DOHH2 (cell line): ENCODE results near the gene UBE2QL1.

ENCODE experiments used
- H3F3A ChIP-seq: fragments of 200-600 bp; sonication (generic), shearing (Covaris generic); 2 replicates; pipeline ENCODE4 v1.6.0; 2016; ENCODE audit warnings: antibody characterized with exemption, mild to moderate bottlenecking; ENCODE audit not compliant: control insufficient read depth, insufficient read depth
- H3K27ac ChIP-seq: fragments of 200-600 bp; sonication (generic); 2 replicates; pipeline ENCODE4 v1.5.1; 2014; ENCODE audit warnings: low read depth, mild to moderate bottlenecking, low read length, moderate library complexity
- H3K27me3 ChIP-seq: fragments of 200-600 bp; sonication (generic); 2 replicates; pipeline ENCODE4 v1.6.1; 2014; ENCODE audit warnings: mild to moderate bottlenecking, low read length, mixed read lengths; ENCODE audit not compliant: control insufficient read depth
- H3K36me3 ChIP-seq: fragments of 200-600 bp; sonication (generic); 2 replicates; pipeline ENCODE4 v1.6.1; 2014; ENCODE audit warnings: mild to moderate bottlenecking, low read length, moderate library complexity, mixed read lengths; ENCODE audit not compliant: control insufficient read depth
- H3K4me1 ChIP-seq: fragments of 200-600 bp; sonication (generic); 2 replicates; pipeline ENCODE4 v1.6.1; 2014; ENCODE audit warnings: mild to moderate bottlenecking, low read length, mixed read lengths; ENCODE audit not compliant: control insufficient read depth
- H3K4me2 ChIP-seq: fragments of 200-600 bp; sonication (generic); 2 replicates; pipeline ENCODE4 v1.6.0; 2014; ENCODE audit warnings: mild to moderate bottlenecking, low read length, moderate library complexity
- H3K4me3 ChIP-seq: fragments of 200-600 bp; sonication (generic); 2 replicates; pipeline ENCODE4 v1.5.1; 2014; ENCODE audit warnings: mild to moderate bottlenecking, low read length, mixed read lengths
- H3K79me2 ChIP-seq: fragments of 200-600 bp; sonication (generic); 2 replicates; pipeline ENCODE4 v1.6.1; 2014; ENCODE audit warnings: mild to moderate bottlenecking, low read length, mixed read lengths; ENCODE audit not compliant: control insufficient read depth
- H3K9me2 ChIP-seq: fragments of 200-600 bp; sonication (generic); replicated peaks from 2 replicates; pipeline ENCODE4 v1.6.1; 2014; ENCODE audit warnings: mild to moderate bottlenecking, low read length, mixed read lengths; ENCODE audit not compliant: control insufficient read depth
- H3K9me3 ChIP-seq: fragments of 200-600 bp; sonication (generic); 2 replicates; pipeline ENCODE4 v1.6.1; 2014; ENCODE audit warnings: antibody characterized with exemption, low read length, mixed read lengths; ENCODE audit not compliant: control insufficient read depth, insufficient read depth
- H4K20me1 ChIP-seq: fragments of 200-600 bp; sonication (generic); 2 replicates; pipeline ENCODE4 v1.6.0; 2014; ENCODE audit warnings: low read depth, mild to moderate bottlenecking, antibody characterized with exemption, low read length, moderate library complexity; ENCODE audit not compliant: control insufficient read depth, insufficient read depth
- EZH2phosphoT487 ChIP-seq: fragments of 200-600 bp; sonication (generic); IDR thresholded peaks from 2 replicates; pipeline ENCODE4 v1.6.1; 2017; ENCODE audit warnings: borderline replicate concordance, mild to moderate bottlenecking, antibody characterized with exemption, low read length, moderate library complexity, mixed read lengths
- TF ChIP-seq, protein P1 (sequence below): fragments of 200-600 bp; sonication (generic); IDR thresholded peaks from one replicate; pipeline ENCODE4 v1.5.1; 2014; ENCODE audit warnings: antibody characterized with exemption, mild to moderate bottlenecking, low read depth, low read length; ENCODE audit not compliant: poor library complexity, severe bottlenecking

The UBE2QL1 gene

DNA sequence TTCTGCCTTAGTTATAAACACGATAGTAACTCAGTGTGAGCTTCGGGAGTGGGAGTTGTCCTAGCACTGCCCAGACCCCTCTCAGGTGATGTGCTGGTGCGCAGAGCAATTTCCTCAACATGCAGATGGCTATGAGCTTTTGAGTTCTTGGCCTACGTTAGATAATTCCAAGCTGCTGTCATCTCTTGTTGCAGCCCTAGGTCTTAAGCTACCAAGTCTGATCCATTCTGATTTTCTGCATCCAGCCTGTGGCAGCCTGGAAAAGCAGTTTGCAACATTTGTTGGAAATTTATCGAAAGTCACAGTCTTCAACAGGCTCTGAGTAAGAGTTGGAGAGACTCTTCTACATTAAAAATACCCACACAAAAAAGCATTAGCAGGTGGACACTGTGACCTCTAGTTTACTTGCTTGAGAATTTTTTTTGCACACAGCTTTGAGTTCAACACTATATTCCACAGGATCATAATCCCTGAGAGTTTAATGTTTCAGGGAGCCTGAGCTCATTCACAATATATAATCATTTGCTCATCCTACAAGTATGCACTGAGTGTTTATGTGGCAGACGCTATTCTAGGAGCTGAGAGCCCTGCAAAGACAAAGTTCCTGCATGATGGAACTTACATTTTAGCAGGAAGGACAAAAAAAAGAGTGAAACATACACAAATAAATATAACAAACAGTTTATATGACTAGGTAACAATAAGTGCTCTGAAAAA is 91.6 kb downstream of the UBE2QL1 start:
- H3K27ac ChIP-seq, result no peak overlapping the region
- no peaks in the 10 kb centered on the region for H3K79me2 ChIP-seq
- H3K27me3 ChIP-seq, result peaks cover 3% of the 10 kb centered on the region; the same call in 1 of the 2 replicates
- no peaks in the 10 kb centered on the region for H3F3A ChIP-seq
- H3K36me3 ChIP-seq, result no peaks in the 10 kb centered on the region
- no peak overlapping the region for H3K4me2 ChIP-seq
- TF ChIP-seq EZH2phosphoT487, result no peak
- H3K4me3 ChIP-seq, result no peak overlapping the region
- no peaks in the 10 kb centered on the region for H3K9me3 ChIP-seq
- H3K9me2 ChIP-seq, result no peaks in the 10 kb centered on the region
- H4K20me1 ChIP-seq, result no peaks in the 10 kb centered on the region
- no peaks in the 10 kb centered on the region for H3K4me1 ChIP-seq

DNA sequence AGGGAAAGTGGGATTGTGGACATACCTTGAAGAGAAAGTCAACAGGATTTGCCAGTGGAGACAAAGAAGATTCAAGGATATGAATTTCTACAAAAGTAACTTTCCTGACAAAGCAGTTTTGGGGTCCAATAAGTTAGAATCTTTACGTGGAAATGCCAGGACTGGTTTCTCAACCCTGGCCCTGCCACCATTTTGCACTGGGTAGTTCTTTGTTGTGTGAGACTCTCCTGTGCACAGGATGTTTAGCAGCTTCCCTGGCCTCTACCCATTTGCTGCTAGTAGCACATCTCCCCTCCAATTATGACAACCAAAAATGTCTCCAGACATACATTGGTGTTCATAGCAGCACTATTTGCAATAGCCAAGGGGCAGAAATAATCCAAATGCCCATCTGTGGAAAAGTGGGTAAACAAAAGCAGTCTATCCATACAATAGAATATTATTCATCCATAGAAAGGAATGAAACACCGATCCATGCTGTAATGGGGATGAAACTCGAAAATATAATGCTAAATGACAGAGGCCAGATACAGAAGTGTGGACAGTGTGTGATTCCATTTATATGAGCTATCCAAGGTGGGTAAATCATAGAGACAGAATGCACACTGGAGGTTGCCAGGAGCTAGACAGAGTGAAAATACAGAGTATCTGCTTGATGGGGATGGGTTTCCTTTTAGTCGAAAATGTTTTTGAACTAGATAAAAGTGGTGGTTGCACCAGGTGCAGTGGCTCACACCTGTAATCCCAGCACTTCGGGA is 92.8 kb downstream of the UBE2QL1 start:
- no peaks in the 10 kb centered on the region for H3K9me3 ChIP-seq
- H3K27ac ChIP-seq, result no peak overlapping the region
- no peaks in the 10 kb centered on the region for H3K9me2 ChIP-seq
- no peak overlapping the region for H3K4me2 ChIP-seq
- no peaks in the 10 kb centered on the region for H3F3A ChIP-seq
- no peaks in the 10 kb centered on the region for H4K20me1 ChIP-seq
- H3K4me3 ChIP-seq, result no peak overlapping the region
- H3K36me3 ChIP-seq, result no peaks in the 10 kb centered on the region
- H3K27me3 ChIP-seq, result 0 out of 2 replicates have a peak, but pooled peaks cover 3% of the 10 kb centered on the region
- no peaks in the 10 kb centered on the region for H3K4me1 ChIP-seq
- H3K79me2 ChIP-seq, result no peaks in the 10 kb centered on the region
- TF ChIP-seq, protein P1, sequence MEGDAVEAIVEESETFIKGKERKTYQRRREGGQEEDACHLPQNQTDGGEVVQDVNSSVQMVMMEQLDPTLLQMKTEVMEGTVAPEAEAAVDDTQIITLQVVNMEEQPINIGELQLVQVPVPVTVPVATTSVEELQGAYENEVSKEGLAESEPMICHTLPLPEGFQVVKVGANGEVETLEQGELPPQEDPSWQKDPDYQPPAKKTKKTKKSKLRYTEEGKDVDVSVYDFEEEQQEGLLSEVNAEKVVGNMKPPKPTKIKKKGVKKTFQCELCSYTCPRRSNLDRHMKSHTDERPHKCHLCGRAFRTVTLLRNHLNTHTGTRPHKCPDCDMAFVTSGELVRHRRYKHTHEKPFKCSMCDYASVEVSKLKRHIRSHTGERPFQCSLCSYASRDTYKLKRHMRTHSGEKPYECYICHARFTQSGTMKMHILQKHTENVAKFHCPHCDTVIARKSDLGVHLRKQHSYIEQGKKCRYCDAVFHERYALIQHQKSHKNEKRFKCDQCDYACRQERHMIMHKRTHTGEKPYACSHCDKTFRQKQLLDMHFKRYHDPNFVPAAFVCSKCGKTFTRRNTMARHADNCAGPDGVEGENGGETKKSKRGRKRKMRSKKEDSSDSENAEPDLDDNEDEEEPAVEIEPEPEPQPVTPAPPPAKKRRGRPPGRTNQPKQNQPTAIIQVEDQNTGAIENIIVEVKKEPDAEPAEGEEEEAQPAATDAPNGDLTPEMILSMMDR, result no peak
- TF ChIP-seq EZH2phosphoT487, result no peak

DNA sequence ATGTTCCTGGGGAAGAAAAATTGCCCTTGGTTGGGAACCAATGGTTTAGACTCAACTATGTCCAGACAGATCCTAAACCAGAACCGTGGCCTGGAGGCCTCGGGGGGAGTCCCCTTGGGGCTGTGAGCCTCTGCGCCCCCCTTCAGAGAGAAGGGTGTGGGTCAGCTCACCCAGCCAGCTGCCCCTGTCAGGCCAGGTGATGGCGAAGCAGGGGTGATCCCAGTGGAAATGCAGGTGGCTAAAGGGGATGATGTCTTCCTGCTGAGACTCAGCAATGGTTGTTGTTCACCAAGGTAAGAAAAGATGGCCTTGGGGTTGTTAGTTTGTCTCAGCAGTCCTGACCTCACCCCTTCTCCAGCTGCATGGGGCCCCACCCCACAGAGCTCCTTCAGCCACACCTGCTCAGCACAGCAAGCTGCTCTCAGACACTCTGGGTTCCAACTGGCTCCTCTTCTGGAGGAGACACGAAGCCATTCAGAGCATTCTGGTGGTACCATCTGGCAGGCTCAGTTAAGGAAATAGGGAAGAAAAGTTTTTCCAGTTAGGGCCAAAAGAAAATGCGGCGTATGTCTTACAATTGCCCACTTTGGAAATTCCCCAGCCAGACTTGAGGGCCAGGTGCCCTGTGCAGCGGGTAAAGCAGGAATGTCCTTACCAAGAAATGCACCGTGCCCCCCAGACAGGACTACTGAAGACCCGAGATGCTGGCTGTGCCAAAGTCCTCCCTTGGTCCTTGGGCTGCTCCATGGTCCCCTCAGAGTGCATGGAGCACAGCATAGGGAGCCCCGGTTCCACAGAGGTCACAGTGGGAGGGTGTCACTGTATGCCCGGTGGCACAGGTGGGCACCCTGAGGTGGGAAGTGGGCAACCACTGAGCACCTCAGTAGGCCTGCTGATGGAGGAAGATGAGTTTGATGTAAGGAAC is 94.0 kb downstream of the UBE2QL1 start:
- no peaks in the 10 kb centered on the region for H3F3A ChIP-seq
- H3K27ac ChIP-seq, result no peak overlapping the region
- no peak overlapping the region for H3K4me2 ChIP-seq
- no peaks in the 10 kb centered on the region for H3K36me3 ChIP-seq
- no peaks in the 10 kb centered on the region for H4K20me1 ChIP-seq
- H3K79me2 ChIP-seq, result no peaks in the 10 kb centered on the region
- no peaks in the 10 kb centered on the region for H3K9me3 ChIP-seq
- H3K4me1 ChIP-seq, result no peaks in the 10 kb centered on the region
- 0 out of 2 replicates have a peak, but pooled peaks cover 3% of the 10 kb centered on the region for H3K27me3 ChIP-seq
- no peak for TF ChIP-seq EZH2phosphoT487
- TF ChIP-seq, protein P1, result no peak
- H3K9me2 ChIP-seq, result no peaks in the 10 kb centered on the region
- no peak overlapping the region for H3K4me3 ChIP-seq
